Lower leg skin (tissue), 4 donors: ENCODE results near the gene BRD7. TPM values are rescaled to one million over a fixed set of nuclear protein-coding genes. Genes with fewer than 3 reads are reported as not detected.

ENCODE experiments used
- DNase-seq, 2 donors: peaks; one replicate each; pipeline ENCODE4 v3.0.0-alpha.2; 2019; ENCODE audit warnings: low spot score in 2 of 2
- H3K4me3 ChIP-seq: fragments of 200-600 bp; sonication (generic); 2 replicates; pipeline ENCODE4 v1.5.1; 2017; ENCODE audit warnings: mild to moderate bottlenecking, low read depth; ENCODE audit not compliant: poor library complexity, severe bottlenecking
- POLR2A ChIP-seq, 2 donors: fragments of 450-650 bp; IDR thresholded peaks; one replicate each; pipeline ENCODE4 v1.6.1; 2016 to 2017; ENCODE audit warnings: antibody characterized with exemption in 2 of 2, mild to moderate bottlenecking in 1 of 2, moderate library complexity in 1 of 2
- WGBS, 2 donors: methylation state at CpG; one replicate each; pipeline ENCODE4 v1.1.5; 2018; 5-methylcytosine and 5-hydroxymethylcytosine counted together
- intact Hi-C: fragments of 100-400 bp; cut with DNase I; formaldehyde crosslinking; loops from one replicate; pipeline ENCODE4 v1.15.0; 2023; ENCODE audit warnings: low total_unique reads
- total RNA-seq, 4 donors: library from RNA; depleted of rRNA; stranded (reverse); fragments of >200 nt; gene quantifications; one replicate each; pipeline ENCODE4 v1.1.0, GENCODE V29; 2016
- TF ChIP-seq, protein P1 (sequence below), 3 donors: fragments of 450-650 bp; IDR thresholded peaks; one replicate each; pipeline ENCODE4 v1.5.1; 2016; ENCODE audit warnings: antibody characterized with exemption in 3 of 3, mild to moderate bottlenecking in 3 of 3, moderate library complexity in 2 of 3

The BRD7 gene
- total RNA-seq, 4 donors from 2014 or later: 48.6 to 86.3 (median 52.0) TPM

GRCh38 chr16:50407351-50407750 is 38.6 kb upstream of the BRD7 start:
- no peak overlapping the region for H3K4me3 ChIP-seq
- TF ChIP-seq, protein P1, sequence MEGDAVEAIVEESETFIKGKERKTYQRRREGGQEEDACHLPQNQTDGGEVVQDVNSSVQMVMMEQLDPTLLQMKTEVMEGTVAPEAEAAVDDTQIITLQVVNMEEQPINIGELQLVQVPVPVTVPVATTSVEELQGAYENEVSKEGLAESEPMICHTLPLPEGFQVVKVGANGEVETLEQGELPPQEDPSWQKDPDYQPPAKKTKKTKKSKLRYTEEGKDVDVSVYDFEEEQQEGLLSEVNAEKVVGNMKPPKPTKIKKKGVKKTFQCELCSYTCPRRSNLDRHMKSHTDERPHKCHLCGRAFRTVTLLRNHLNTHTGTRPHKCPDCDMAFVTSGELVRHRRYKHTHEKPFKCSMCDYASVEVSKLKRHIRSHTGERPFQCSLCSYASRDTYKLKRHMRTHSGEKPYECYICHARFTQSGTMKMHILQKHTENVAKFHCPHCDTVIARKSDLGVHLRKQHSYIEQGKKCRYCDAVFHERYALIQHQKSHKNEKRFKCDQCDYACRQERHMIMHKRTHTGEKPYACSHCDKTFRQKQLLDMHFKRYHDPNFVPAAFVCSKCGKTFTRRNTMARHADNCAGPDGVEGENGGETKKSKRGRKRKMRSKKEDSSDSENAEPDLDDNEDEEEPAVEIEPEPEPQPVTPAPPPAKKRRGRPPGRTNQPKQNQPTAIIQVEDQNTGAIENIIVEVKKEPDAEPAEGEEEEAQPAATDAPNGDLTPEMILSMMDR (IDR thresholded peaks at IDR 0.05): no peak
- no peak for TF ChIP-seq POLR2A (IDR thresholded peaks at IDR 0.05)

DNA sequence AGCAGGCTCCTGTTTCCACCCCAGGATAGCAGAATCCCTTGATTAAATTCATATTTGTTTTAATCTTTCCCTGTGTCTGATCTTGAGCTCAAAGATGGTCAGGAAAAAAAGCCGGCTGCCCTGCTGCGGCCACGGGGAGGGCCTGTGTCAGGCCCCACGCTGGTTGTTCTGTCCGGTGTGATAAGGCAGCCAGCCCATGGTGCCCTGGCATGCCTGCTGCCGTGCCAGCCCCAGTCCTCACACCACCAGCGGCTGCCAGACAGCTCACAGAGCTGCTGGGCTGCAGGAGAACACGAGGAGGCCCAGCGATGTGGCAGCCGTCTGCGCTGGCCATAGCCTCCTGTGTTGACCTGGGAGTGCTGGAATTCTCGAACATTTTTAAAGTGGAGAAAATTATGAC is 34.7 kb upstream of the BRD7 start:
- no peak overlapping the region for H3K4me3 ChIP-seq
- TF ChIP-seq POLR2A (IDR thresholded peaks at IDR 0.05): no peak
- TF ChIP-seq, protein P1 (IDR thresholded peaks at IDR 0.05): no peak
- intact Hi-C loops: no loop called here
- WGBS, 2 donors: 78 to 87% methylated on average over 10 to 12 of the region's 12 CpGs
- peak in 1 of 2 donors; percentile 2 for DNase-seq

More at GRCh38 chr16:50407351-50407750, 38.6 kb upstream of the BRD7 start:
- 78 to 89% methylated on average over 3 to 4 of the region's 5 CpGs for WGBS, 2 donors
- intact Hi-C loops: no loop called here
- peak; percentile 9 to 65 for DNase-seq

- intact Hi-C loops: no loop called here
- peak in 1 of 2 donors; percentile 3 for DNase-seq
- H3K4me3 ChIP-seq: no peak overlapping the region
- TF ChIP-seq POLR2A (IDR thresholded peaks at IDR 0.05): no peak
- TF ChIP-seq, protein P1 (IDR thresholded peaks at IDR 0.05): no peak
- WGBS, 2 donors: 90 to 93% methylated on average over 9 of the region's 9 CpGs
These were observed 33.6 kb upstream of the BRD7 start for GRCh38 chr16:50402298-50402895.

DNA sequence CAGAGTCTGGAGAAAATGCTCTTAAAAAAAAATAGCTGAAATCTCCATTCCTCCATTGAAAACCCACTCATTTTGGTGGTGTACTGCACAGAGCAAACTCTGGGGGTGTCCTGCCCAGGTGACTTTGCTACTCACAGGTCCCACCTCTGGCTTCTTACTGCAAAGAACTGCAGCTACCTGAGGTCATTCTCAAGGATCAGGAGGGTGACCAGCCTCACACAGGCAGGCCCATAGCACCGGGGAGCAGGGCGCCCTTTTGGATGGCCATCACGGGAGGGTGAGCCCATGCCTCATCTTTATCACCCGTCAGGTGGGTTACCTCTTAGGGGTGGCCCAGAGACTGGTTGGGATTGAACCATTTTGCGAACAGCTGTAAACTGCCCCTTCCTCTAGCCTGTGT is 32.6 kb upstream of the BRD7 start:
- DNase-seq: peak in 1 of 2 donors; percentile 12
- no peak overlapping the region for H3K4me3 ChIP-seq
- intact Hi-C loops: no loop called here
- no peak for TF ChIP-seq POLR2A (IDR thresholded peaks at IDR 0.05)
- TF ChIP-seq, protein P1 (IDR thresholded peaks at IDR 0.05): no peak
- 86 to 94% methylated on average over 3 to 5 of the region's 5 CpGs for WGBS, 2 donors

DNA sequence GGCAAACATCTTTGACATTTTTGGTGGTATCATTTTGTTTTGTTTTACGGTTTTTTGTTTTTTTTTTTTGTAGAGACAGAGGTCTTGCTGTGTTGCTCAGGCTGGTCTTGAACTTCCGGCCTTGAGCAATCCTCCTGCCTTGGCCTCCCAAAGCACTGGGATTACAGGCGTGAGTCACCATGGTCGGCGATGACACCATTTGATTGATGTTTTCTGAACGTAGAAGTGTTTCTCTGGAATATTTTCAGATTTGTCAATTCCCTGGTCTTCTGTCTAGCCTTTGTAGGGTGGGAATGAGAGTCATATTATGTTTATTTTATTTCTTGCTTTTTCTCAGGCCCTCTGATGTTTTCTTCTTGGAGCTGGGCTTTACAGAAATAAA is 32.2 kb upstream of the BRD7 start:
- whole genome bisulfite sequencing, 2 donors: 72 to 80% methylated on average over 6 of the region's 6 CpGs
- no peak for TF ChIP-seq POLR2A (IDR thresholded peaks at IDR 0.05)
- TF ChIP-seq, protein P1 (IDR thresholded peaks at IDR 0.05): no peak
- DNase-seq: peak; percentile 11 to 21
- H3K4me3 ChIP-seq: no peak overlapping the region
- intact Hi-C loops: no loop called here
